HTR-8/SVneo (cell line): ENCODE measurements around the gene PBXIP1.
"Not testable (repeated sequence)": the region's sequence is repeated elsewhere in the genome, so short reads cannot be mapped to it uniquely, and the experiment has no call there.

Experiments used
- DNase-seq: peaks from one replicate; pipeline ENCODE4 v3.0.0; 2011; ENCODE audit warnings: low spot score, mixed read lengths; ENCODE audit not compliant: insufficient read length
- FAIRE-seq: peaks from 2 replicates; lab custom pipeline; 2011; peaks lifted over from hg19 to GRCh38; lab: Jason Lieb, UNC

PBXIP1 gene

GRCh38 chr1:154908129-154908528 is 47.8 kb downstream of the PBXIP1 start:
- FAIRE-seq = not testable (repeated sequence)

GRCh38 chr1:154906621-154907081 is 49.2 kb downstream of the PBXIP1 start:
- no peak for FAIRE-seq
- DNase-seq = peak; percentile 10

More at GRCh38 chr1:154908129-154908528, 47.8 kb downstream of the PBXIP1 start:
- DNase-seq = not testable (repeated sequence)

GRCh38 chr1:154902938-154903566 is 52.8 kb downstream of the PBXIP1 start:
- FAIRE-seq (no peak), DNase-seq (no peak)

- DNase-seq (no peak), FAIRE-seq (no peak)
These were observed 54.3 kb downstream of the PBXIP1 start for GRCh38 chr1:154901591-154901990.

- DNase-seq (no peak), FAIRE-seq (no peak)
These were observed 56.9 kb downstream of the PBXIP1 start for GRCh38 chr1:154899041-154899440.

- DNase-seq = no peak
- no peak for FAIRE-seq
These were observed 59.1 kb downstream of the PBXIP1 start for GRCh38 chr1:154896771-154897286.

GRCh38 chr1:154895798-154896197 is 60.1 kb downstream of the PBXIP1 start:
- no peak for DNase-seq
- no peak for FAIRE-seq
